Measurements from ENCODE around the gene NAP1L4. TPM values are rescaled to one million over a fixed set of nuclear protein-coding genes. Genes with fewer than 3 reads are reported as not detected.

Gene NAP1L4
- 100 to 1,000 TPM in 1 of 2 donors, 10 to 100 TPM in 1; 99.5 to 109 TPM for total RNA-seq
- polyA plus RNA-seq, result 10 to 100 TPM; 65.4 to 66.9 TPM
- long read RNA-seq, donor 1, transcript NAP1L4-222 (15 exons, 2,479 nt), result major isoform, 177 of 334 reads
- long read RNA-seq, donor 1, transcript NAP1L4-201 (16 exons, 2,511 nt), result minor isoform, 72 of 334 reads
- long read RNA-seq, donor 1, partial matches to known transcripts, result 20 of 334 reads
- long read RNA-seq, donor 1, other reads (novel, unspliced or antisense), result 64 of 334 reads
- long read RNA-seq, donor 2, transcript NAP1L4-222 (15 exons, 2,479 nt), result major isoform, 27 of 62 reads
- long read RNA-seq, donor 2, transcript NAP1L4-201 (16 exons, 2,511 nt), result minor isoform, 8 of 62 reads
- long read RNA-seq, donor 2, partial matches to known transcripts, result 5 of 62 reads
- long read RNA-seq, donor 2, other reads (novel, unspliced or antisense), result 21 of 62 reads

GRCh38 chr11:2992234-2992996 is at the start of gene NAP1L4:
TSS of gene NAP1L4 (minus strand) at chr11:2992329. CDS start at chr11:2979220, 13,109 bp downstream.
- H3K27me3 ChIP-seq (ENCODE audit: control insufficient read depth in 1 of 2, insufficient read depth in 2 of 2, low read length in 1 of 2), result no peaks in the 10 kb centered on the region
- 0 to 1% methylated on average over 71 to 77 of the region's 77 CpGs for WGBS, 2 donors
- intact Hi-C loops (cut with DNase I), result loop anchor here in 1 of 2 donors (5.0 kb wide), 1 partner anchor 45 kb away; no protein-coding TSS in a partner anchor
- H3K27ac ChIP-seq (ENCODE audit: low read depth in 1 of 2, low read length in 2 of 2), result peak within 1 kb of the TSS; percentile 76 to 93
- no peaks in the 10 kb centered on the region for H3K9me3 ChIP-seq (ENCODE audit: control insufficient read depth, low read length)
- DNase-seq (peak; percentile 98 to 99), ATAC-seq (ENCODE audit: low FRiP score) (peak; percentile 96)
- H3K4me3 ChIP-seq (ENCODE audit: low read length in 2 of 2), result peak within 1 kb of the TSS; percentile 79 to 94
- H3K36me3 ChIP-seq (ENCODE audit: control insufficient read depth in 1 of 2, insufficient read depth in 2 of 2, low read length in 1 of 2), result no peaks in the 10 kb centered on the region
- no peaks in the 10 kb centered on the region for H3K4me1 ChIP-seq (ENCODE audit: control insufficient read depth in 1 of 2, insufficient read depth in 2 of 2, low read length in 2 of 2)

- WGBS, 2 donors, result 90 to 93% methylated on average over 9 of the region's 9 CpGs
- Histone ChIP-seq H3K9me3 (ENCODE audit: control insufficient read depth, low read length) (no peaks in the 10 kb centered on the region), H3K4me3 (ENCODE audit: low read length in 2 of 2) (no peak overlapping the region), H3K36me3 (ENCODE audit: control insufficient read depth in 1 of 2, insufficient read depth in 2 of 2, low read length in 1 of 2) (peaks cover 0 to 4% of the 10 kb centered on the region in 2 donors), H3K4me1 (ENCODE audit: control insufficient read depth in 1 of 2, insufficient read depth in 2 of 2, low read length in 2 of 2) (peaks cover 0 to 2% of the 10 kb centered on the region in 2 donors), H3K27ac (ENCODE audit: low read depth in 1 of 2, low read length in 2 of 2) (no peak overlapping the region), H3K27me3 (ENCODE audit: control insufficient read depth in 1 of 2, insufficient read depth in 2 of 2, low read length in 1 of 2) (no peaks in the 10 kb centered on the region)
- intact Hi-C loops (cut with DNase I), result no loop called here
- DNase-seq (peak in 1 of 2 donors; percentile 44), ATAC-seq (ENCODE audit: low FRiP score) (no peak)
Observed at GRCh38 chr11:3040881-3041280, 48.8 kb upstream of the NAP1L4 start.

- Histone ChIP-seq H3K4me1 (ENCODE audit: control insufficient read depth in 1 of 2, insufficient read depth in 2 of 2, low read length in 2 of 2) (no peaks in the 10 kb centered on the region), H3K27ac (ENCODE audit: low read depth in 1 of 2, low read length in 2 of 2) (no peak overlapping the region), H3K9me3 (ENCODE audit: control insufficient read depth, low read length) (no peaks in the 10 kb centered on the region), H3K36me3 (ENCODE audit: control insufficient read depth in 1 of 2, insufficient read depth in 2 of 2, low read length in 1 of 2) (peaks cover 0 to 7% of the 10 kb centered on the region in 2 donors), H3K4me3 (ENCODE audit: low read length in 2 of 2) (no peak overlapping the region), H3K27me3 (ENCODE audit: control insufficient read depth in 1 of 2, insufficient read depth in 2 of 2, low read length in 1 of 2) (no peaks in the 10 kb centered on the region)
- ATAC-seq (ENCODE audit: low FRiP score) (no peak), DNase-seq (no peak)
- intact Hi-C loops (cut with DNase I), result loop anchor here (2.0 to 5.0 kb wide), 3 partner anchors 53 to 179 kb away; partner anchors contain the start of gene MRGPRG (in 2 of the 2)
- 88 to 91% methylated on average over 12 of the region's 12 CpGs for WGBS, 2 donors
Observed at GRCh38 chr11:3037945-3038271, 45.8 kb upstream of the NAP1L4 start.

GRCh38 chr11:3037040-3037944 is 45.2 kb upstream of the NAP1L4 start:
- Histone ChIP-seq H3K36me3 (ENCODE audit: control insufficient read depth in 1 of 2, insufficient read depth in 2 of 2, low read length in 1 of 2) (peaks cover 0 to 8% of the 10 kb centered on the region in 2 donors), H3K4me3 (ENCODE audit: low read length in 2 of 2) (no peak overlapping the region)
- intact Hi-C loops (cut with DNase I), result loop anchor here (2.0 to 5.0 kb wide), 3 partner anchors 54 to 180 kb away; partner anchors contain the start of gene MRGPRG (in 2 of the 2)

GRCh38 chr11:3036419-3036818 is 44.3 kb upstream of the NAP1L4 start:
- WGBS, 2 donors, result 72 to 77% methylated on average over 5 of the region's 5 CpGs
- ATAC-seq (ENCODE audit: low FRiP score) (no peak), DNase-seq (no peak)

More at GRCh38 chr11:3037040-3037944, 45.2 kb upstream of the NAP1L4 start:
- Histone ChIP-seq H3K4me1 (ENCODE audit: control insufficient read depth in 1 of 2, insufficient read depth in 2 of 2, low read length in 2 of 2) (no peaks in the 10 kb centered on the region), H3K27ac (ENCODE audit: low read depth in 1 of 2, low read length in 2 of 2) (no peak overlapping the region), H3K27me3 (ENCODE audit: control insufficient read depth in 1 of 2, insufficient read depth in 2 of 2, low read length in 1 of 2) (no peaks in the 10 kb centered on the region), H3K9me3 (ENCODE audit: control insufficient read depth, low read length) (no peaks in the 10 kb centered on the region)
- DNase-seq, result peak; percentile 87 to 94
- peak; percentile 77 for ATAC-seq (ENCODE audit: low FRiP score)
- 56 to 57% methylated on average over 24 of the region's 24 CpGs for WGBS, 2 donors

GRCh38 chr11:3035333-3035732 is 43.2 kb upstream of the NAP1L4 start:
- H3K27me3 ChIP-seq (ENCODE audit: control insufficient read depth in 1 of 2, insufficient read depth in 2 of 2, low read length in 1 of 2), result no peaks in the 10 kb centered on the region
- ATAC-seq (ENCODE audit: low FRiP score), result no peak
- no peaks in the 10 kb centered on the region for H3K9me3 ChIP-seq (ENCODE audit: control insufficient read depth, low read length)
- H3K4me3 ChIP-seq (ENCODE audit: low read length in 2 of 2), result no peak overlapping the region
- H3K27ac ChIP-seq (ENCODE audit: low read depth in 1 of 2, low read length in 2 of 2), result no peak overlapping the region
- intact Hi-C loops (cut with DNase I), result loop anchor here (5.0 kb wide), 2 partner anchors 57 to 182 kb away; partner anchors contain the start of gene MRGPRG (in 2 of the 2)
- H3K36me3 ChIP-seq (ENCODE audit: control insufficient read depth in 1 of 2, insufficient read depth in 2 of 2, low read length in 1 of 2), result peaks cover 0 to 10% of the 10 kb centered on the region in 2 donors
- DNase-seq, result no peak
- no peaks in the 10 kb centered on the region for H3K4me1 ChIP-seq (ENCODE audit: control insufficient read depth in 1 of 2, insufficient read depth in 2 of 2, low read length in 2 of 2)

More at GRCh38 chr11:3036419-3036818, 44.3 kb upstream of the NAP1L4 start:
- Histone ChIP-seq H3K4me1 (ENCODE audit: control insufficient read depth in 1 of 2, insufficient read depth in 2 of 2, low read length in 2 of 2) (no peaks in the 10 kb centered on the region), H3K4me3 (ENCODE audit: low read length in 2 of 2) (no peak overlapping the region), H3K36me3 (ENCODE audit: control insufficient read depth in 1 of 2, insufficient read depth in 2 of 2, low read length in 1 of 2) (peaks cover 0 to 8% of the 10 kb centered on the region in 2 donors), H3K27me3 (ENCODE audit: control insufficient read depth in 1 of 2, insufficient read depth in 2 of 2, low read length in 1 of 2) (no peaks in the 10 kb centered on the region), H3K27ac (ENCODE audit: low read depth in 1 of 2, low read length in 2 of 2) (no peak overlapping the region), H3K9me3 (ENCODE audit: control insufficient read depth, low read length) (no peaks in the 10 kb centered on the region)
- intact Hi-C loops (cut with DNase I), result loop anchor here (2.0 to 5.0 kb wide), 3 partner anchors 54 to 181 kb away; partner anchors contain the start of gene MRGPRG (in 2 of the 2)

GRCh38 chr11:3030289-3031070 is 38.4 kb upstream of the NAP1L4 start:
- H3K27ac ChIP-seq (ENCODE audit: low read depth in 1 of 2, low read length in 2 of 2), result no peak overlapping the region
- DNase-seq (no peak), ATAC-seq (ENCODE audit: low FRiP score) (no peak)
- no peaks in the 10 kb centered on the region for H3K27me3 ChIP-seq (ENCODE audit: control insufficient read depth in 1 of 2, insufficient read depth in 2 of 2, low read length in 1 of 2)
- WGBS, 2 donors, result 82 to 84% methylated on average over 18 of the region's 18 CpGs
- H3K4me1 ChIP-seq (ENCODE audit: control insufficient read depth in 1 of 2, insufficient read depth in 2 of 2, low read length in 2 of 2), result no peaks in the 10 kb centered on the region
- H3K9me3 ChIP-seq (ENCODE audit: control insufficient read depth, low read length), result no peaks in the 10 kb centered on the region
- H3K36me3 ChIP-seq (ENCODE audit: control insufficient read depth in 1 of 2, insufficient read depth in 2 of 2, low read length in 1 of 2), result peaks cover 4 to 20% of the 10 kb centered on the region in 2 donors
- no peak overlapping the region for H3K4me3 ChIP-seq (ENCODE audit: low read length in 2 of 2)
- intact Hi-C loops (cut with DNase I), result no loop called here

All from aorta (tissue), 5 donors.